Activated T-helper 1 cell treated with anti-CD3 and anti-CD28 coated beads, Interleukin-12 subunit alpha, Interleukin-12 subunit beta, Interleukin-2, Interleukin-4 antibody, amounts not matched to agents 30 ng/mL and 10 ng/mL and 1 ng/mL, durations not matched to agents 14 hours and 24 hours and 36 hours (primary cell): ENCODE data around the gene ZFP69B. TPM values are rescaled to one million over a fixed set of nuclear protein-coding genes. Genes with fewer than 3 reads are reported as not detected.
A peak's percentile ranks its signal among the peaks of the same experiment; 100 is the strongest.

Experiments
- DNase-seq: peaks from one replicate; pipeline ENCODE4 v3.0.0; 2021; ENCODE audit warnings: low spot score
- H3K27ac Mint-ChIP-seq: one replicate; pipeline ENCODE4 v1.8.0; 2021; ENCODE audit warnings: mild to moderate bottlenecking, mixed read lengths
- H3K27me3 Mint-ChIP-seq: one replicate; pipeline ENCODE4 v1.8.0; 2022; ENCODE audit warnings: mild to moderate bottlenecking, moderate library complexity, mixed read lengths; ENCODE audit not compliant: insufficient read depth
- H3K36me3 Mint-ChIP-seq: one replicate; pipeline ENCODE4 v1.8.0; 2021; ENCODE audit warnings: low read depth, mixed read lengths
- H3K4me1 Mint-ChIP-seq: one replicate; pipeline ENCODE4 v1.8.0; 2021; ENCODE audit warnings: low read depth, mixed read lengths
- H3K4me3 Mint-ChIP-seq: one replicate; pipeline ENCODE4 v1.8.0; 2021; ENCODE audit warnings: mild to moderate bottlenecking, moderate library complexity, mixed read lengths
- H3K9me3 Mint-ChIP-seq: one replicate; pipeline ENCODE4 v1.8.0; 2021; ENCODE audit warnings: mixed read lengths
- intact Hi-C: fragments of 100-400 bp; cut with micrococcal nuclease; formaldehyde crosslinking; loops from one replicate; pipeline ENCODE4 v1.15.1; 2024
- total RNA-seq: library from RNA; stranded (reverse); gene quantifications from 2 replicates; pipeline ENCODE4 v1.2.3, GENCODE V29; 2022

Gene ZFP69B
- total RNA-seq, 1 donor from 2014 or later: 5.8 TPM

DNA sequence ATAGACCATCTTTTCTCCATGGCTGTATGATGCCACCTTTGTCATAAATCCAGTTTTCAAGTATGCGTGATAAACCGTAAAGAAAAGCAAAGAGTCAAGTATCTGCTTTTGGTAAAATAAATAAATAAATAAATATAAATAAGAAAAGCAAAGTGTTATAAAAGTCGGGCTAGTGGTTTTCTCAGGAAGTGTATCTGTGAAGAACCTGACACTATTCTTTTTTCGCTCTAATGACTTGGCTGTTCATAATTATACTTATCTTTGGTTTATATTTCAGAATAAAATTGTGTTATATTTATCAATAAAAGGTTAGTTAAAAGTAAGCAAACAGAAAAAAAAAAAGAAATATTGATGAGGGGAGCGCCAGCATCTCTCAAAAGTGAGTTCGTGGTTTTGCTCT lies 57.7 kb downstream of the ZFP69B start:
- Mint-ChIP-seq H3K4me1 (peaks cover 13% of the 10 kb centered on the region), H3K4me3 (peak overlapping the region; percentile 82), H3K9me3 (peaks cover 54% of the 10 kb centered on the region), H3K36me3 (peaks cover 40% of the 10 kb centered on the region), H3K27me3 (no peaks in the 10 kb centered on the region), H3K27ac (peak overlapping the region; percentile 76)
- no peak for DNase-seq
- intact Hi-C loops: loop anchor here (1.0 kb wide), 3 partner anchors 23 to 57 kb away; partner anchors contain the start of gene ZNF684

DNA sequence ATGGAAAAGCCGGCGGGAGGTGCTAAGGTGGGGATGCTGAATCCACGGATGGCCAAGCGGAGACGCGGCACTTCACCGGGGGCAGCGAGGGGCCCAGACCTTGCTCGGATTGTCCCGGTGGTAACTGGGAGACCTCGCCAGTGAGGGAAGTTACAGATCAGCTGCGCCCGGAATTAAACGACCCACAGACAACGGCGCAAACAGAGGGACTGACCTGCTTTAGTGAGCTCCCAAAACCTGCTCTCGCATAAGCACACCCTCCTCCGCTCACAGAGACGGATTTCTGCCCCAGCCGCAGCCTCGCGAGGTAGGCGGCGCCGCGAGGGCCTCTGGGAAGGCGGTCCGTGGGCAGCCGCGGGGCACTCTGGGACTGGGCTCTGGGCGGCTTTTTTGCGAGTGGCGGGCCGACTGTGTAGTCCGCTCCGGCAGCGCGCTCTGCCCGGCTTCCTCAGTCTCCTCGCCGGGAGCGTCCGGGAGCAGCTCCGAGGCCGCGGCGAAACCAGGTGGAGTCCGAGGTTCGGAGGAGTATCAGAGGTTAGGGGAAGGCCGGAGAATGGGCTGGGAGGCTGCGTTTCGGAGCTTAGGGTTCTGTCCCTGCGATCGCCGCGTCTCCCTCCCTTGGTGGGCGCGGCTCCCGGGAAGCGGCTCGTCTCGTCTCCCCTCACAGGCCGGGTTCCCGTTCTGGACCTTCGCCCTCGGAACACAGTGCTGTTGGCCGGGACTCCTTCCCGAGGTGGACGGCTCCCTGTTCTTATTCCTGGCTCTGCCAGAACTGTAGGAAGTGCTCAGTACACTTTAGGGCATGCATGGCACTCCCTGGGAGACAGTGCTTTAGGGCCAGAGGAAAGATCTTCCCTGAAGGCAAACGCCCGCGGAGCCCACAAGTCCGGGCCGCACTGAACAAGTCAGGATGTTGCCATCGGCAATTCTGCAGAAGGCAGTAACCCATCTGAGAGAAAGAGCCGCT lies 58.4 kb downstream of the ZFP69B start, which contains the start of gene EXO5:
EXO5 (plus strand) TSS at position 393 of the 967 bp plus-strand sequence. CDS start 5,778 bp downstream, outside the sequence.
- Mint-ChIP-seq H3K27ac (peak within 1 kb of the TSS; percentile 76), H3K4me3 (peak within 1 kb of the TSS; percentile 82), H3K27me3 (no peaks in the 10 kb centered on the region), H3K9me3 (peaks cover 51% of the 10 kb centered on the region), H3K4me1 (peaks cover 13% of the 10 kb centered on the region), H3K36me3 (peaks cover 38% of the 10 kb centered on the region)
- peak; percentile 84 for DNase-seq
- intact Hi-C loops: loop anchor here (1.0 kb wide), 3 partner anchors 23 to 57 kb away; partner anchors contain the start of gene ZNF684

Other genes starting within 250 kb of the ZFP69B start
- gene TMCO2, start 202.5 kb upstream of the ZFP69B start, total RNA-seq: not detected in 2 replicates
- gene ZMPSTE24, start 192.2 kb upstream of the ZFP69B start, total RNA-seq: 50.2 and 56.0 TPM in 2 replicates
- gene COL9A2, start 133.2 kb upstream of the ZFP69B start, total RNA-seq: 20.4 and 22.3 TPM in 2 replicates
- 196 and 201 TPM in 2 replicates for gene SMAP2, start 76.7 kb upstream of the ZFP69B start, total RNA-seq
- 3.9 and 4.0 TPM in 2 replicates for gene ZFP69, start 26.8 kb downstream of the ZFP69B start, total RNA-seq
- gene EXO5, start 58.3 kb downstream of the ZFP69B start, total RNA-seq: 18.2 and 18.3 TPM in 2 replicates
- gene ZNF684, start 81.2 kb downstream of the ZFP69B start, total RNA-seq: 4.9 and 6.0 TPM in 2 replicates
- 1.5 and 1.9 TPM in 2 replicates for gene RIMS3, start 215.2 kb downstream of the ZFP69B start, total RNA-seq
- gene NFYC, start 241.2 kb downstream of the ZFP69B start, total RNA-seq: 79.0 and 85.1 TPM in 2 replicates